Smooth muscle cell (in vitro differentiated cells): ENCODE measurements around the gene FGFR1OP2. TPM values are rescaled to one million over a fixed set of nuclear protein-coding genes. Genes with fewer than 3 reads are reported as not detected.

Experiments
- DNase-seq: peaks from one replicate; lab custom pipeline; 2025; ENCODE audit not compliant: unreplicated experiment; lab: John Stamatoyannopoulos, UW
- H2AFZ ChIP-seq: fragments of 200-600 bp; sonication (generic); 2 replicates; pipeline ENCODE4 v1.6.0; 2016; ENCODE audit warnings: antibody characterized with exemption, low read depth, mild to moderate bottlenecking
- H3F3A ChIP-seq: fragments of 200-600 bp; sonication (generic); 2 replicates; pipeline ENCODE4 v1.6.0; 2017; ENCODE audit warnings: antibody characterized with exemption, low read depth
- H3K27ac ChIP-seq: fragments of 200-600 bp; sonication (generic); 2 replicates; pipeline ENCODE4 v1.5.1; 2016; ENCODE audit warnings: low read depth, mild to moderate bottlenecking
- H3K27me3 ChIP-seq: fragments of 200-600 bp; sonication (generic); 2 replicates; pipeline ENCODE4 v1.6.1; 2016; ENCODE audit warnings: low read depth, mild to moderate bottlenecking
- H3K36me3 ChIP-seq: fragments of 200-600 bp; sonication (generic); 2 replicates; pipeline ENCODE4 v1.5.1; 2016; ENCODE audit warnings: low read depth
- H3K4me1 ChIP-seq: fragments of 200-600 bp; sonication (generic); 2 replicates; pipeline ENCODE4 v1.5.1; 2016; ENCODE audit warnings: low read depth
- H3K4me2 ChIP-seq: fragments of 200-600 bp; sonication (generic); 2 replicates; pipeline ENCODE4 v1.6.0; 2016; ENCODE audit warnings: mild to moderate bottlenecking
- H3K4me3 ChIP-seq: fragments of 200-600 bp; sonication (generic); 2 replicates; pipeline ENCODE4 v1.5.1; 2016; ENCODE audit warnings: mild to moderate bottlenecking
- H3K79me2 ChIP-seq: fragments of 200-600 bp; sonication (generic); 2 replicates; pipeline ENCODE4 v1.6.0; 2016; ENCODE audit warnings: low read depth, mild to moderate bottlenecking
- H3K9ac ChIP-seq: fragments of 200-600 bp; sonication (generic); 2 replicates; pipeline ENCODE4 v1.6.0; 2016; ENCODE audit warnings: low read depth
- H3K9me3 ChIP-seq: fragments of 200-600 bp; sonication (generic); replicated peaks from 2 replicates; pipeline ENCODE4 v1.5.1; 2016; ENCODE audit warnings: low read depth
- H4K20me1 ChIP-seq: fragments of 200-600 bp; sonication (generic); 2 replicates; pipeline ENCODE4 v1.6.0; 2016; ENCODE audit warnings: low read depth
- CTCF ChIP-seq: fragments of 200-600 bp; sonication (generic); IDR thresholded peaks from 2 replicates; pipeline ENCODE4 v1.5.1; 2017; ENCODE audit warnings: borderline replicate concordance, mild to moderate bottlenecking, antibody characterized with exemption; ENCODE audit not compliant: insufficient read depth, poor library complexity, severe bottlenecking
- WGBS: methylation state at CpG from one replicate; pipeline ENCODE4 v1.1.7; 2016; ENCODE audit warnings: low lambda C conversion rate; 5-methylcytosine and 5-hydroxymethylcytosine counted together
- polyA plus RNA-seq: library from polyadenylated mRNA; unstranded; fragments of >200 nt; fragmentation: Nextera tagmentation; extraction: Ambion mirVana; gene quantifications from 2 replicates; pipeline ENCODE4 v1.2.1, GENCODE V29; 2016
- total RNA-seq: library from RNA; depleted of rRNA; stranded (reverse); fragments of >200 nt; gene quantifications from 2 replicates; pipeline ENCODE4 v1.2.3, GENCODE V29; 2014

Gene FGFR1OP2
- total and polyA plus RNA-seq, 2 experiments from 2014 or later: 28.4 to 53.5 TPM

- 16% methylated on average over 8 of the region's 8 CpGs for WGBS
- H3K9ac ChIP-seq: peak overlapping the region; percentile 96
- no peak overlapping the region for H2AFZ ChIP-seq
- H3K9me3 ChIP-seq: no peaks in the 10 kb centered on the region
- no peak for DNase-seq
- TF ChIP-seq CTCF: no peak
- peaks cover 35% of the 10 kb centered on the region for H3K4me1 ChIP-seq
- H3F3A ChIP-seq: no peaks in the 10 kb centered on the region
- peak overlapping the region; percentile 97 for H3K27ac ChIP-seq
- no peaks in the 10 kb centered on the region for H3K27me3 ChIP-seq
- no peaks in the 10 kb centered on the region for H3K36me3 ChIP-seq
- peak overlapping the region; percentile 68 for H3K4me3 ChIP-seq
- H3K79me2 ChIP-seq: peaks cover 69% of the 10 kb centered on the region
- H3K4me2 ChIP-seq: peak overlapping the region; percentile 90
- H4K20me1 ChIP-seq: peaks cover 31% of the 10 kb centered on the region
Measured at GRCh38 chr12:26936559-26937442, 1.5 kb upstream of the FGFR1OP2 start.

GRCh38 chr12:26937443-26937862, 817 bp upstream of the FGFR1OP2 start:
- Histone ChIP-seq H4K20me1 (peaks cover 37% of the 10 kb centered on the region), H3K27me3 (no peaks in the 10 kb centered on the region), H3K4me1 (peaks cover 35% of the 10 kb centered on the region), H3K4me2 (peak overlapping the region; percentile 90), H3K79me2 (peaks cover 75% of the 10 kb centered on the region), H3F3A (no peaks in the 10 kb centered on the region), H3K27ac (peak overlapping the region; percentile 97), H3K9ac (peak overlapping the region; percentile 96), H3K4me3 (peak overlapping the region; percentile 68), H2AFZ (peak overlapping the region; percentile 1), H3K9me3 (no peaks in the 10 kb centered on the region), H3K36me3 (no peaks in the 10 kb centered on the region)
- WGBS: under 1% methylated on average over 10 of the region's 10 CpGs
- TF ChIP-seq CTCF: no peak
- DNase-seq: no peak

GRCh38 chr12:26938701-26939062, 412 bp downstream of the FGFR1OP2 start:
- peaks cover 48% of the 10 kb centered on the region for H4K20me1 ChIP-seq
- no peak for DNase-seq

More at GRCh38 chr12:26938701-26939062, 412 bp downstream of the FGFR1OP2 start:
- H3F3A ChIP-seq: no peaks in the 10 kb centered on the region
- no peaks in the 10 kb centered on the region for H3K27me3 ChIP-seq
- peak overlapping the region; percentile 97 for H3K27ac ChIP-seq
- H3K36me3 ChIP-seq: no peaks in the 10 kb centered on the region
- peak overlapping the region; percentile 68 for H3K4me3 ChIP-seq
- no peak for TF ChIP-seq CTCF
- H3K9ac ChIP-seq: peak overlapping the region; percentile 96
- peak overlapping the region; percentile 91 for H3K4me2 ChIP-seq
- H2AFZ ChIP-seq: peak overlapping the region; percentile 86
- H3K4me1 ChIP-seq: peaks cover 35% of the 10 kb centered on the region
- peaks cover 84% of the 10 kb centered on the region for H3K79me2 ChIP-seq
- H3K9me3 ChIP-seq: no peaks in the 10 kb centered on the region
- WGBS: 0% methylated on average over 28 of the region's 28 CpGs
